NCI-H226 (cell line): Measurements from ENCODE around the gene CAT.

Source experiments
- DNase-seq: peaks from one replicate; pipeline ENCODE4 v3.0.0-alpha.2; 2015

Gene CAT

DNA sequence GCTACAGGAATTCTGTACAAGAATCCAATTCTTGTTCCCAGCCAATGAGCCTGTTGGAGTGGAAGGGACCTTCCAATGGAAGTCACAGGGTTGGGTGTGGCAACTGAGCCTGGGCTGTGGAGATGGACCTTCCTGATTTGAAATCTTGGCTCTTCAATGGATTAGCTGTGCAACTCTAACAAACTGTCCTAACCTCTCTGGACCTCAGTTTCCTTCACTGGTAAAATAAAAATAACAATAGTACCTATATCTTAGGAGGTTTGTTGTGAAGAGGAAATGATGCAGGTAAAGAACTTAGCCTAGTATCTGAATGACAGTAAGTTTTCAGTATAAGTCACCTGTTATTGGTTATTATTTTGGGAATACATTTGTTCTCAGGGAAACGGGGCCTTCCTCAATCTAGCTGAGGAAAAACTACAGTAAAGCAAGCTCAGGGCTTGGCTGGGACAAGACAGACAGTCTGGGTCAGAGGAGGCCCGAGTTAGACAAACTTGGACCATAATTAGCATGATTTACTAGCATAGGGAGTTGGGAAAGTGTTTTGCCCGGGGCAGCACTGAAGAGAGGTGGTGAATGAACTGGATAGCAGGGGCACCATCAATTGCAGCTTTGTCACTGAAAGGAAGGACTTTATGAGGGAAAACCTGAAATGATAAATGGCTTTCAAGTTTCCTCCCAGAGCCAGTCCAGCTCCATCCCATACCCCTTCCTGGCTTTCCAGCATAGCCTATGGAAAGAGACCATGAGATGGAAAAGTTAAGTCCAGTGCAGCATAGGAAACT, 61.2 kb downstream of the CAT start:
- no peak for DNase-seq

DNA sequence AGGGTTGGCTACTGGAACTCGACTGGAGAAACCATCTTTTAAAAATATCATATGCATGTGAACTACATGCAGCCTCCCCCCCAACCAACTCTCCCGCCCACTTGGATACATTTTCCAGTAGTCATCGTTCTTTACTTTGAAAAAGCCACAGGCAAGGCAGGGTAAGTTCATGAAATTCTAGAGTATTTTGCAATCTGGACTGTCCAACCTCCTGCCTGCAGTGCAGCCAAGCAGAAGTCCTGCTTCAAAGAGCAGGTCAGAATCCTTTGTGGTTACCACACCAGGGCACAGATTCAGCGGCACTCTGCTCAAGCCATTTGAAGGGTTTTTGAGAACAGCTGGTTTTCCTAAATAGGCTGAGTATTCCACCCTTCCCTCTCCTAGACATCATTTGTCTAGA, 62.8 kb downstream of the CAT start:
- DNase-seq, result peak; percentile 92

DNA sequence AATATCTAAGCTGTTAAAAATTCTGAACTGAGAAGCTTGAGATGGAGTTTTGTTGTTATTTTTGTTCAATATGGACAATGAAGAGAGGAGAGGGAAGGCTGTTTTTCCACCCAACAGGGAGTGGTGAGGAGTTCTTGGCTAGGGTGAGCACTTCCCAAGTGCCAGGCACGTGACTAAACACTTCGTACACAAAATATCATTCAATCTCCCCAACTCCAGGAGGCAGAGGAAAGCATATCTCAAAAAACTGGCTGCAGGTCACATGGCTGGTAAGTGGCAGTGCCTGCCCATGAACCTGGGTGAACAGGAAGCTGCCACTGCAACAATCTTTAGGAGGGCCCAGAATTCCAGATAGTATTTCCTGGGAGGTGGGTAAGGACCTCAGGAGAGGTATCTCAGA, 63.2 kb downstream of the CAT start:
- peak; percentile 44 for DNase-seq

DNA sequence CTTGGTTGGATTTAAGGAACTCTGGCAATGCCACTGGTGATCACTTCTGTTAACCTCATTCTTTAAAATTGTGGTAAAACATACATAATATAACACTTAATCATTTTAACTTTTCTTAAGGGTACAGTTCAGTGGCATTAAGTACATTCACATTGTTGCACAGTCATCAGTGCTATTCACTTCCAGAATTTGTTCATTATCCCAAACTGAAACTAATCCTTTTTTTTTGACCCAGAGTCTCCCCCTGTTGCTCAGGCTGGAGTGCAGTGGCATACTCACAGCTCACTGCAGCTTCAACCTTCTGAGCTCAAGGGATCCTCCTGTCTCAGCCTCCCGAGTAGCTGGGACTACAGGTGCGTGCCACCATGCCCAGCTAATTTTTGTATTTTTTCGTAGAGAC, 64.2 kb downstream of the CAT start:
- DNase-seq, result no peak

DNA sequence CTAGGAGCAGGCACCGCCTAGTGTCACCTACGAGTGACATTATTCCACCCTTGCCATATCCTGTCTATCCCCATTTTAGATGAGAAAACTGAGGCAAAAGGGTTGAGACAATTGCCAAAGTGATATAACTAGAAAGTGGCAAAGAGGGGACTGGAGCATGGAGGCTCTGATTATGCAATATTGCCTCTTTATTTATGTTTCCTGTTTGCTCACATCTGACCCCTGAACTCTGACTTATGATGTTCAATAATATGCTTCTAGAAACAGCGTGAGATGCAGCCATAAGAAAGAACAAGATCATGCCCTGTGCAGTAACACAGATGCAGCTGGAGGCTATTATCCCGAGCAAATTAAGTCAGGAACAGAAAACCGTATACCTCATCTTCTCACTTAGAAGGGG, 67.1 kb downstream of the CAT start:
- no peak for DNase-seq

DNA sequence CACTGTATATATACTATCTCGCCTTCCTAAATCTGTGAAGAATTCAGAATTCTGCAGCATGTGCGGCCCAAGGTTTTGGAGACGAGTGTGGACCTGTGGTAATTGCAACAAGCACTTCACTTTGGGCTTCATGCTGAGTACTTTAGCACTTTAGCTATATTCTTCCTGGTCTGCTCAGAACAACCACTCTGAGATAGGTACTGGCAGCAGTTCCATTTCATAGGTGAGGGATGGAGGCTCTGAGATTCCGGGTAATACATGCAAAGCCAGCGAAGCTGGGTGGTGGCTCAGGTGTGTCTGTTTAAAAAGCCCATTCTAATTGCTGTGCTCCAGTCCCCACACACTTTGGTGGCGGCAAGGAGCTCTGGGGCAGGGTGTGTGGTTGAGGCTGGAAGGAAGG, 68.4 kb downstream of the CAT start:
- no peak for DNase-seq

DNA sequence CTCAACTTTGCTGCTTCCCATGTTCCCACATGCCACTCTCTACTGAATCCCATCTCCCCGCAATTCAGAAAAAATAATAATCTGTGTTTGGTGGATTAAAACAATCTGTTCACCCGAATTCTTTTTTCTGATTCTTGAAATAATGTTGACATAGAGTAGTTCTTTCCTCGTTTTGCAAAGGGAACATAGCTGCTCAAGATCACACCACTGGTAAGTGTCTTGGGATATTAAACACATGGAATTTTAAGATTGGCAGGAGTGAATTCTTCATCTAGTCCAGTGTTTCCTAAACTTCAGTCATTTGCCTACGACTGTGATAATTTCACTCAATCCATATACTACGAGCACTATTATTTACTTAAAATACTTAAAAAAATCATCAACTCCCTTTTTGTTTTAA, 68.9 kb downstream of the CAT start:
- no peak for DNase-seq

DNA sequence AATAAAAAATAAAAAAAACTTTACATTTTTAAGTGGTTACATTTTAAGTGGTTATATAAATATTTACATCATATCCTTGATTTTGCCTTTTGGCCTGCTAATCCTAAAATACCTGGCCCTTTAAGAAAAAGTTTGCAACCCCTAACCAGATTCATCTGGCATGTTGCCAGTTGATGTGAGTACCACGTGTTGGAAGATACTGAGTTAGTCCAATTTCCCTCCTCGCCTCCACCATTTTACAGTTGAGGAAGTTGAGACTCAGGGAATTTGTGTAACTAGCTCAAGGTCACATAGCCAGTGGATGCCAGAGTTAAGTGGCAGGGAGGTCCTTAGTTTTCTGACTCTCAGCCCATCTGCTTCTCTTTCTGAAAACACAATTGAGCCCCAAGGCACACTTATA, 69.8 kb downstream of the CAT start:
- DNase-seq, result no peak

DNA sequence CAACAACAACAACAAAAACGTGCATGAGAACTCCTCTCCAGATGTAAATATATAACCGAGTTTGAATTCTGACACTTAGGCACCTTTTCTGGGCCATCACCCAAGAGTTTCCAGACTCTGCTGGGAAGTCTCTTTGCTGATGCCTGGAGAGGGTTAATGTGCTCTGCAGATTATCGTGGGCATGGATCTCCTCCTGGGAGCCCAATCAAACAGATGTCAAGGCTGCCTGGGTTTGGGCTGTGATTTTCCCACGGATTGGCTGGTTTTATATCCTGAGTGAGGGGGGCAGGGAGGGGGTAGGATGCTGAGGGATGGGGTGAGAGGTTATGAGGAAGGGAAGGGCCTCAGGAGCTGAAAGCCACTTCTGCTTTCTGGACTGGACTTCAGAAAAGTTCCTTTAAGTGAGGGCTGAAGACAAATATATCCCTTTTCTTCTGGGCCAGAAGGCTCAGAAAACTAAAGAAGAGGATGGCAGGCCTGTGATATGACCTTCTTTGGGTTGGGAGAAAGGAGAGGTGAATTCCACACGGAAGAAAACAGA, 70.7 kb downstream of the CAT start:
- no peak for DNase-seq

DNA sequence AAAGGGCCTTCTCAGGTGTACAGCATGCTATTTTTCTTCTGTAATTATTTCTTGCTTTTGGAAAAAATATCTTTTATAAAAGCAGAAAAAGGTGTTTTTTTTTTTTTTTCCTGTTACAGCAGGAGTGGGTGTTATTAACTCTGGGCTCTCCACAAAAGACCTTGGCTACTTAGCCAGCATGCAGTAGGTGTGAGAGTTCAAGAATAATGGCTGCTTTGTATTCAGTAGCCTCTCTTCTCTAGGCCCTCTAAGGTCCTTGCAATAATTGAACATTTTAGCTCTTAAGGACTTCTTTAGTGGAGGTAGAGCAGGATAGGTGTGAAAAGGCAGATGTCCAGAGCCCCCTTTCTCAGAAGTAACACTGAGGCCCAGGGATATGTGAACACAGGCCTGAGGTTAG, 71.5 kb downstream of the CAT start:
- no peak for DNase-seq

DNA sequence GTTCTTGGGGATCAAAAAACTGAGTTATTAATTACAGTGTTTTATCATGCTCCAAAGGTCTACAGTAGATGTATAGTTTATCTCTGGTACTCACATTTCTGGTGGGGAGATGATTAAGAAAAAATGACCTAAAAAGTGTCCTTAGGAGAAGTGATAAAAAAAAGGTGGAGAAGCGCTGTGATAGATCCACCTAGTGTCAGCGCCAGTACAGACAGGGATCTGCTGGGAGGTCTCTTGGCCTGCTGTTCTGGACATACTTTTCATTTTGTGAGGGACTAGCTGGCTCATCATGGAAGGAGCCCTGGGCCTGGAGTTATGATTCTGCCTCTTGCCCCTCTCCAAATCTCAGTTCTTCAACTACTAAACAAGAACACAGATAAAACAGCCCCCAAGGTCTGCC, 71.9 kb downstream of the CAT start:
- no peak for DNase-seq

DNA sequence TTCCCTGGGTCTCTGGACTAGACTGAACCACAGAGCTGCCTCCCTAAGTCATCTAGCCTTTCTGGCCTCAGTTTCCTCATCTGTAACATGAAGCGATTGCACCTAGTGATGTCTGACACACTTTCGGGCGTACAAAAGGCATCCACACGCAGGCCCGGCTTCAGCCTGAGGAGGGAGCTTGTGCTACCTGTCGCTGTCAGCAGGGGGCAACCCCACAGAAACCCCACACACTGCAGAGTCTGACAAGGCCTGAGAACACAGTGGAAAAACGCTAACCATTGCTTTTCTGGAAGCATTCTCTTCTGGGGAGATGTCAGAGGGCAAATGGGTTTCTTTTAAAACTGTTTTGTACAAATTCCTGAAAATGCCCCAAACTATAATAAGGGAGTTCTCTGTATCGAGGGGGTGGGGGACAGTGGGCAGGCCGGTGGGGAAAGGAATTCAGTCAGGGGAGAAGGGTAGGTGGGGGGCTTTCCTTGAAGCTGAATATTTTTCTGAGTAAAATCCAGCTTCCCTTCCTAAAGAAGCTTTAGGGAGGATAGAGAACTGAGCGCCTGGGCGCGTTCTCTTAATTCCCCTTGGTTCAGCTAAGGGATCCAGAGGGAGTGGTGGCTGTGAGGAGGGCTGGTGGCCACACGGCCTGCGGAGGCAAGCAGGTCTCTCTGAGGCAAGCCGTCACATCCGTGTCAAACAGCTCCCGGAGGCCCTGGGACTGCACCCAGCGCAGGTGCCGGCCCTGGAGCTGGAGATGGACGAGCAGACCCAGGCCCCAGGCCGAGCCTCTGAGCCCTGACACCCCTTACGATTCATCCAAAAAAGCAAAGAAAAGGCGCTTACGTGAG, 74.3 kb downstream of the CAT start:
- DNase-seq, result peak; percentile 23

DNA sequence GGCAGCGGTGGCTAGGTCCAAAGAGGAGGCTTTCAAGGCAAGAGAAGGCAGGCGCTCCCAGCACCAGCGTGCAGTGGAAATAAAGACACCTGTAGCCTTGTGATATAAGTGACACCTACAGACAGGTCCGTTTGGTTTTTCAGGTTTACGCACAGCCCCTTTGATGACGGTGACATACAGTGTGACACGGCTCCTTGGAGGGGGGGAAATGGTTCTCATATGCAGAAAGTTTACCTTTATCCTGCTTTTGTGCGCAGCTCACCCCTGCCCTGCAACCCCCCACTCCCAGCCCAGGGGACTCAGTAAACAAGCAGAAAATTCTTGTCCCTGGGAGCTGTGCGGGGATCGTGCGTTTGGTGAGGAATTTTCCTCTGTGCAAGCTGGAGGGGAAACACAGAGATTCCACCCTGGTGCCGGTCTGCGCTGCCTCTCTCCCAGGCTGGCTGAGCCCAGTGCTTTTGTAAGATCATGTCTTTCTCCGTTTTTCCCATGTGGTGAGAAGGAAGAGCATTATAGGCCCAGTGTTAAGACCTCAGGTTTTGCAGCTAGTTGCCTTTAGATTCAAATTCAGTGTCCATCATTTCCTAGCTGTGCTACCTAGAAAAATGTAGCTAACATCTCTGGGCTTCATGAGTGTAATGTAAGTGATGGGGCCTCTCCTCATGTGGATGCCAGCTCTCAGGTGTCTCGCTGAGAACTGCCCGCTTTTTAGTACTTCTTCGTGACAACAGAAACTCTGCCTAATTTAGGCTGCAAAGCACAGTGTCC, 75.1 kb downstream of the CAT start, which contains the start of gene ELF5:
Gene ELF5, minus strand, starts transcription at position 113 of the 768 bp plus-strand sequence. CDS start 8,045 bp downstream, outside the sequence.
- DNase-seq, result no peak

DNA sequence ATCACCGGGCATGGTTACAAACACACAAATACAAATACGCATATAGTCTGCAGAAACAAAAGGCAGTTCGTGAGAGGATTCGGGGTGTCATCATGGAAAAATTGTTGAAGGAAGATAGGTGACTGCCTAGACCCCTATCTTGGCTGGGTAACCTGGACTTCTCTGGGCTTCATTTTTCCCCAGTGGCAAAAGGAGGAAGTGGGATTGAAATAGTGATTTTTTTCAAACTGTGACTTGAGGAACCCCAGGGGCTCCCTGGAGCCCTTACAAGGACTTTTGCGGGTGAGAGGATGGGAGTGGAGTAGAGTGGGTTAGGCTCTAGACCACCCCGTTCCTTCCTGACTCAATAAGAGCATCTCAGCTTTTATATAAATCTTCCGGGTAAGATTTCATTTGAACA, 75.9 kb downstream of the CAT start:
- no peak for DNase-seq

DNA sequence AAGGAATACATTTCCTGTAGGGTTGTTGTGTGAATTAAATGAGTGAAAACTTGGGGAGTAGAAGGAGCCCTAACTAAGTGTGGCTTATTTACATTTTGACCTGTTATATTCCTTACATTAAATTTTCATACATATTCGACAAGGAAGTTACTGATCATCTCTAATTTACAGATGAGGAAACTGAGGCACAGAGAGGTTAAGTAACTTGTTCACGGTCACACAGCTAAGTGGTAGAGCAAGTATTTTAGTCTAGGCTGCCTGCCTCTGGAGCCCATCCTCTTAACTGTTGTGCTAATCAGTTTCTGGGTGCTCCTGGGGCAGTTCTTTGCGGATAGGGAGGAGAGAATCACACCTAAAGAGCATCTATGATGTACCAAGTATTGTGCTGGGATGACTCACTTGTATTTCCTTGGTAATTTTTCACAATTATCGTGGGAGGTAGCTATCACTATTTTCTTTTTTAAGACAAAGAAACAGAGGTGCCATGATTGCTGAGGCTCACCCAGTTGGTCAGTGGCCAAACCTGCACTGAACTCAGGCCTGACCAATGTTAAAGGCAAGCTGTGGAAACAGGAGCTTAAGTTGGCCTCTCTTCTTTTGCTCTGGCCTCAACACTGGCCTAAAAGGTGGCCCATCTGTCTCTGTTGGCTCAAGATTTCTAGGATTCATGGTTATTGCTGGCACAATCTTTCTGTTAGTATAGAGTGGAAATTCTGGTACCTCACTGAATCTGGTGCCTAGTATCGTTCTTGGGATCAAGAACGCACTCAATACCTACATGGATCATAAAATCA, 77.7 kb downstream of the CAT start:
- no peak for DNase-seq

DNA sequence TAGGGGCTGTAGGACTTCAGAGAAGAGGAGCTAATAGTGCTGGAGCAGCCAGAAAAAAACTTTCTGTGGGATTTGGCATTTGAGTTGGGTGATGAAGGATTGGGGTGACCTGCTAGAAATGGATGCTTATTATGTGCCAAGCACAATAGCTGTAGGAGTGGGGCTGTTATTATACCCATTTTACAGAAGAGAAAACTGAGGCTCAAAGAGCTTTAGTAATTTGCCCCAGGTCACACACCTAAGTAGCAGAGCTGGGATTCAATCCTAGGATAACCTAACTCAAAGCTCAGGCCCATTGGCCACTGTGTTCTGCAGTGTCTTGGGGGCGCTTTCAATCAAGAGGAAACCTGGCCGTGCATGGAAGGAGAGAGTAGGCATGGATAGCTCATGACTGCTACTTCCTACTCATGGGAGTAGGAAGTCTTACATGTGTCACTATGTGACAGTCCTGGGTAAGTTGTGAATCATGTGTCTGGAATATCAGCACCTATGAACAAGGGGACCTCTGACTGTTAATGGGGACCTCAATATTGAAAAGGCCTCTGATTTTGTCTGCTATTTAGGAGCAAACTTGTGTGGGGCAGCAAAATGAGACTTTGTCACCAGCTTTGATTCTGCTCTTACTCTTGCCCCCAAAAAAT, 81.0 kb downstream of the CAT start:
- no peak for DNase-seq

DNA sequence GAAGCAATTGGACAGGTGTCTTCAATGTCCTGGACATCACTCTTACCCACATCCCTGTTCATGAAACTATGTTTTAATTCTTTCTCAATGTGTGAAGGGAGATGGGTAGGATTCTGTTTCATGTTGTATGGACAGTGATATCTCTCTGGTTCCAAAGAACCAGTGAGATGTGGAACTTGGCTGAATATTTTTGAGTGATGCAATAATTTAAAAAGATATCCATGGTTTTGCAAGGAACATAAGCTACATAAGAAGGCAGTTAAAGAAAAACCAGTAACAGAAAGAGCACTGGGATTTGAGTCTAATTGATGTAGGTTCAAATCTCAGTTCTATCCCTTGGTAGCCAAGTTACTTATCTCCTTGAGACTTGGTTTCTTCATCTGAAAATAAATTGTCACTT, 82.5 kb downstream of the CAT start:
- DNase-seq, result no peak
